OCI-LY3 (cell line): ENCODE data around the gene FRMD8.

Source experiments
- H2AFZ ChIP-seq: fragments of 200-600, 300-600 bp; shearing (Covaris generic); 2 replicates; pipeline ENCODE4 v1.6.0; 2014; ENCODE audit warnings: antibody characterized with exemption, low read depth, low read length
- H3K27ac ChIP-seq: fragments of 200-600, 300-600 bp; sonication (generic); 2 replicates; pipeline ENCODE4 v1.5.1; 2014; ENCODE audit warnings: mild to moderate bottlenecking, low read length, moderate library complexity, mixed read lengths
- H3K27me3 ChIP-seq: fragments of 200-600, 300-600 bp; sonication (generic); 2 replicates; pipeline ENCODE4 v1.6.1; 2014; ENCODE audit warnings: low read depth, low read length, mixed read lengths
- H3K36me3 ChIP-seq: fragments of 200-600, 300-600 bp; sonication (generic); replicated peaks from 2 replicates; pipeline ENCODE3; 2014; ENCODE audit warnings: low read depth, low read length, mixed read lengths
- H3K4me1 ChIP-seq: fragments of 300-600, 200-600 bp; sonication (generic); 2 replicates; pipeline ENCODE4 v1.6.1; 2014; ENCODE audit warnings: low read length, mixed read lengths
- H3K4me2 ChIP-seq: fragments of 200-600, 300-600 bp; sonication (generic); 2 replicates; pipeline ENCODE4 v1.6.1; 2014; ENCODE audit warnings: low read length, mixed read lengths
- H3K4me3 ChIP-seq: fragments of 300-600, 200-600 bp; sonication (generic); 2 replicates; pipeline ENCODE4 v1.5.1; 2014; ENCODE audit warnings: antibody characterized with exemption, mild to moderate bottlenecking, low read length, moderate library complexity
- H3K79me2 ChIP-seq: fragments of 300-600, 200-600 bp; shearing (Covaris generic); 2 replicates; pipeline ENCODE4 v1.6.1; 2014; ENCODE audit warnings: mild to moderate bottlenecking, low read length, mixed read lengths
- H3K9ac ChIP-seq: fragments of 300-600, 200-600 bp; shearing (Covaris generic); 2 replicates; pipeline ENCODE4 v1.6.0; 2014; ENCODE audit warnings: mild to moderate bottlenecking, low read length, moderate library complexity
- H3K9me3 ChIP-seq: fragments of 200-600, 300-600 bp; shearing (Covaris generic); 2 replicates; pipeline ENCODE4 v1.6.1; 2014; ENCODE audit warnings: low read length, mixed read lengths; ENCODE audit not compliant: insufficient read depth
- H4K20me1 ChIP-seq: fragments of 200-600, 300-600 bp; sonication (generic); 2 replicates; pipeline ENCODE4 v1.6.1; 2016; ENCODE audit warnings: low read length, mixed read lengths; ENCODE audit not compliant: insufficient read depth
- CTCF ChIP-seq: fragments of 200-600, 300-600 bp; sonication (generic); IDR thresholded peaks from 2 replicates; pipeline ENCODE4 v1.5.1; 2014; ENCODE audit warnings: antibody characterized with exemption, low read length, low read depth
- EZH2phosphoT487 ChIP-seq: fragments of 200-600 bp; shearing (Covaris generic); IDR thresholded peaks from 2 replicates; pipeline ENCODE4 v1.6.1; 2018; ENCODE audit warnings: antibody characterized with exemption, mixed run types, low read depth

The FRMD8 gene

GRCh38 chr11:65380460-65381119, 5.8 kb upstream of the FRMD8 start:
- no peak overlapping the region for H2AFZ ChIP-seq
- H3K9me3 ChIP-seq = no peaks in the 10 kb centered on the region
- H3K27me3 ChIP-seq = no peaks in the 10 kb centered on the region
- no peak overlapping the region for H3K4me3 ChIP-seq
- peak overlapping the region; percentile 96 for H3K4me2 ChIP-seq
- no peaks in the 10 kb centered on the region; the same call in 1 of the 2 replicates for H3K79me2 ChIP-seq
- H3K9ac ChIP-seq = no peak overlapping the region
- no peaks in the 10 kb centered on the region for H3K36me3 ChIP-seq
- H3K4me1 ChIP-seq = peaks cover 46% of the 10 kb centered on the region
- H4K20me1 ChIP-seq = no peaks in the 10 kb centered on the region
- TF ChIP-seq CTCF = no peak
- TF ChIP-seq EZH2phosphoT487 = no peak
- no peak overlapping the region for H3K27ac ChIP-seq

DNA sequence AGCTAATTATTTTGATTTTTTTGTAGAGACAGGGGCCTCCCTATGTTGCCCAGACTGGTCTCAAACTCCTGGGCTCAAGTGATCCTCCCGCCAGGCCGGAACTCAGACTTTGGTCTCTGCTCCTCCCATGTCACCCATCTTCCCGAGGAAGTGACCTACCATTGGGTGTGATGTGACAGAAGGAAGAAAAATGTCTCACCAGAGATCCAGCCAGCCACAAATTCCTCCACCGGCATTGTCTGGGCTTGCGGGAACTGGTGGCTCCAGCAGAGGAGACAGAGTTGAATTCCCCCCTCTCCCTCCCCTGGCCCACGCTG, 4.8 kb upstream of the FRMD8 start:
- Histone ChIP-seq H2AFZ (peak overlapping the region; percentile 69), H3K9ac (peak overlapping the region; percentile 75), H3K4me1 (peaks cover 50% of the 10 kb centered on the region), H3K9me3 (no peaks in the 10 kb centered on the region), H3K27me3 (no peaks in the 10 kb centered on the region), H3K79me2 (peaks cover under 1% of the 10 kb centered on the region; the same call in 1 of the 2 replicates), H3K4me2 (peak overlapping the region; percentile 96), H3K36me3 (no peaks in the 10 kb centered on the region), H4K20me1 (no peaks in the 10 kb centered on the region), H3K4me3 (peak overlapping the region; percentile 76), H3K27ac (peak overlapping the region; percentile 82)
- no peak for TF ChIP-seq CTCF
- no peak for TF ChIP-seq EZH2phosphoT487

GRCh38 chr11:65382033-65382803, 4.2 kb upstream of the FRMD8 start, which contains the start of gene SLC25A45:
SLC25A45 (minus strand) TSS chr11:65382646; CDS start chr11:65381951, 695 bp downstream.
- Histone ChIP-seq H4K20me1 (no peaks in the 10 kb centered on the region), H3K4me1 (peaks cover 51% of the 10 kb centered on the region), H3K27me3 (no peaks in the 10 kb centered on the region), H3K4me2 (peak within 1 kb of the TSS; percentile 96), H3K4me3 (peak within 1 kb of the TSS; percentile 76), H3K36me3 (no peaks in the 10 kb centered on the region), H3K27ac (peak within 1 kb of the TSS; percentile 82), H3K9ac (peak within 1 kb of the TSS; percentile 75), H2AFZ (peak within 1 kb of the TSS; percentile 69), H3K79me2 (peaks cover 4% of the 10 kb centered on the region), H3K9me3 (no peaks in the 10 kb centered on the region)
- TF ChIP-seq EZH2phosphoT487 = no peak
- peak; percentile 90 for TF ChIP-seq CTCF

GRCh38 chr11:65382804-65383368, 3.6 kb upstream of the FRMD8 start:
- no peaks in the 10 kb centered on the region for H3K9me3 ChIP-seq
- TF ChIP-seq EZH2phosphoT487 (no peak), CTCF (no peak)
- H3K9ac ChIP-seq = peak overlapping the region; percentile 75
- peak overlapping the region; percentile 96 for H3K4me2 ChIP-seq
- peak overlapping the region; percentile 82 for H3K27ac ChIP-seq
- peak overlapping the region; percentile 76 for H3K4me3 ChIP-seq
- peak overlapping the region; percentile 69; the same call in 1 of the 2 replicates for H2AFZ ChIP-seq
- H3K79me2 ChIP-seq = peaks cover 4% of the 10 kb centered on the region
- H3K4me1 ChIP-seq = peaks cover 46% of the 10 kb centered on the region
- no peaks in the 10 kb centered on the region for H3K27me3 ChIP-seq
- H4K20me1 ChIP-seq = no peaks in the 10 kb centered on the region
- no peaks in the 10 kb centered on the region for H3K36me3 ChIP-seq
